Subcutaneous abdominal adipose tissue (tissue), 5 donors: ENCODE results near the gene CHRD.
"Not testable (repeated sequence)": the region's sequence is repeated elsewhere in the genome, so short reads cannot be mapped to it uniquely, and the experiment has no call there.

Experiments used
- H3K27ac ChIP-seq: one replicate; pipeline ENCODE4 v1.7.0; 2013; ENCODE audit warnings: low read depth, mild to moderate bottlenecking, inconsistent platforms, low read length, moderate library complexity
- H3K27me3 ChIP-seq, 5 donors: one replicate each; pipeline ENCODE4 v1.7.0; 2013; ENCODE audit warnings: low read length in 5 of 5, inconsistent platforms in 1 of 5; ENCODE audit not compliant: control insufficient read depth in 5 of 5, insufficient read depth in 4 of 5
- H3K36me3 ChIP-seq, 5 donors: one replicate each; pipeline ENCODE4 v1.7.0; 2013; ENCODE audit warnings: low read length in 5 of 5; ENCODE audit not compliant: control insufficient read depth in 5 of 5, insufficient read depth in 5 of 5
- H3K4me1 ChIP-seq, 5 donors: one replicate each; pipeline ENCODE4 v1.7.0; 2013; ENCODE audit warnings: low read length in 5 of 5, mild to moderate bottlenecking in 3 of 5, moderate library complexity in 1 of 5; ENCODE audit not compliant: control insufficient read depth in 5 of 5, insufficient read depth in 5 of 5
- H3K4me3 ChIP-seq, 5 donors: one replicate each; pipeline ENCODE4 v1.7.0; 2013; ENCODE audit warnings: low read length in 5 of 5, low read depth in 1 of 5
- H3K9ac ChIP-seq, 5 donors: one replicate each; pipeline ENCODE4 v1.7.0; 2013; ENCODE audit warnings: low read length in 5 of 5, mild to moderate bottlenecking in 4 of 5, moderate library complexity in 3 of 5
- H3K9me3 ChIP-seq, 5 donors: one replicate each; pipeline ENCODE4 v1.7.0; 2013; ENCODE audit warnings: low read length in 5 of 5; ENCODE audit not compliant: control insufficient read depth in 5 of 5
- donor health status: healthy.
- donor health status: healthy.
- donor health status: healthy.
- donor health status: healthy.
- donor health status: healthy.

Gene CHRD

DNA sequence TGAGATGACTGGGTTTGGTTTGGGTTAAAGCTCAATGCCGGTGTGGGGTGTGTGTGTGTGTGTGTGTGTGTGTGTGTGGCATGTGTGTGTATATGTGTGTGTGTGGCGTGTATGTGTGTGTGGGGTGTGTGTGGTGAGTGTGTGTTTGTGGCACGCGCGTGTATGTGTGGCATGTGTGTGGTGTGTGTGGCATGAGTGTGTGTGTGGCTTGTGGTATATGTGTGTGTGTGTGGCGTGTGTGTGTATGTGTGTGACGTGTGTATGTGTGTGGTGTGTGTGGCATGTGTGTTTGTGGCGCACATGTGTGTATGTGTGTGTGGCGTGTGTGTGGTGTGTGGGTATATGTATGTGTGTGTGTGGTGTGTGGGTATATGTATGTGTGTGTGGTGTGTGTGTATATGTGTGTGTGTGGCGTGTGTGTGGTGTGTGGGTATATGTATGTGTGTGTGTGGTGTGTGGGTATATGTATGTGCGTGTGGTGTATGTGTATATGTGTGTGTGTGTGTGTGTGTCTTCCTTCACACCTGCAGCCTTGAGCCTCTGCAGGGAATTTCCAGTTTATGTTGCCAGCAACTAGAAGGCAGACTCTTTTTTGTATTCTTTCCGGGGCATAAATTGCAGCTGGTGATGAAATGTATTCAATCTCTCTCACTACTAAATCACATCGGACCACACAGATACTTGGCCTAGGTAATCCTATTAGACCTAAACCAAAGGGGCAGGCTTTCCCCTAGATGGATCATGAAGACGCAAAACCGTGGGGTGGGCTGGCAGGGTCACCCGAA, 34.8 kb downstream of the CHRD start:
- Histone ChIP-seq H3K4me3 (no peak overlapping the region), H3K27me3 (no peaks in the 10 kb centered on the region), H3K9me3 (peaks cover 0 to 2% (median 0%) of the 10 kb centered on the region in 5 donors), H3K27ac (no peak overlapping the region), H3K4me1 (no peaks in the 10 kb centered on the region), H3K9ac (no peak overlapping the region), H3K36me3 (no peaks in the 10 kb centered on the region)

DNA sequence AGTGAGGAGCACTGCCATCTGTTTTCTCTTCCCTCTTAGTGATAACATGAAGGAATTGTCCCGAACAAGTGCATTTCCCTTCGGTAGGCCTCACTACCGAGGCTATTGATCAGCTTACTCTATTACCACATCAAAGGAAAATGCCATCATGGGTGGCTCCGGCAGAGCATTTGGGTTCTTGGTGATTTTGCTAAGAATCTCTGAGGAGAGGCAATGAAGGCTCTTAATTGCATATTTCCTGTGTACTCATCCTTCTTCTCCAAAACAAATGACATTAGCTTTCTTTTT, 35.3 kb downstream of the CHRD start:
- H3K36me3 ChIP-seq = no peaks in the 10 kb centered on the region
- H3K9me3 ChIP-seq = peaks cover 0 to 2% (median 0%) of the 10 kb centered on the region in 5 donors
- no peak overlapping the region for H3K4me3 ChIP-seq
- no peaks in the 10 kb centered on the region for H3K4me1 ChIP-seq
- H3K27me3 ChIP-seq = no peaks in the 10 kb centered on the region
- no peak overlapping the region for H3K9ac ChIP-seq
- no peak overlapping the region for H3K27ac ChIP-seq

DNA sequence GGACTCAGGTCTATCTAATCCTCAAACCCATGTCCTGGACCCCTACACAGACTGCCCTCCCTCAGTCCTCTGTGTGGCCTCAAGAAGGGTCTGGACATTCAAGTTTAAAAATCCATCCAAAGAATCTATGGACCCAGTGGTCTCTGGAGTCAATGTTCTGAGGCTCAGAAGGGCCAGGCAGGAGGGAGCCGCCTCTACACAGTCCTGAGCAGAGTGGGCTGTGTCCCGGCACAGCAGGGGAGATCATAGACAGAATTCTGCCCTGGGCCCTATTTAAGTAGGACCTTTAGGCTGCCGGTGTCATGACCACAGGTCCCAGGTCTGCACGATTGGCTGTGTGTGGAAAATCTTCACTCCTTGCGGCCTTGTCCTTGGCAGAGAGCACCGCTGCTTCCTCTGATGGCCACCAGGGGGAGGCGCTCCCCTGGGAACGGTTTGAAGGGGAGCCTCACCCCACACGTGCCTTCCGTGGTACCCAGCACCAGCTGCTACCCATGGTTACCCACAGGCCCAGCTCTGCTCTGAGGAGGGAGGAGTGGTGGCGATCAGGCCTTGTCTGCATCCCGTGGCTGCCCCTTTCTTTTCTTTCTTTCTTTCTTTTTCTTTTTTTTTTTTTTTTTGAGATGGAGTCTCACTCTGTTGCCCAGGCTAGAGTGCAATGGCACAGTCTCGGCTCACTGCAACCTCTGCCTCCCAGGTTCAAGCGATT, 37.9 kb downstream of the CHRD start:
- Histone ChIP-seq H3K27ac (no peak overlapping the region), H3K9me3 (peaks cover 0 to 6% (median 0%) of the 10 kb centered on the region in 5 donors), H3K36me3 (no peaks in the 10 kb centered on the region), H3K9ac (no peak overlapping the region), H3K4me1 (no peaks in the 10 kb centered on the region), H3K27me3 (no peaks in the 10 kb centered on the region), H3K4me3 (no peak overlapping the region)

DNA sequence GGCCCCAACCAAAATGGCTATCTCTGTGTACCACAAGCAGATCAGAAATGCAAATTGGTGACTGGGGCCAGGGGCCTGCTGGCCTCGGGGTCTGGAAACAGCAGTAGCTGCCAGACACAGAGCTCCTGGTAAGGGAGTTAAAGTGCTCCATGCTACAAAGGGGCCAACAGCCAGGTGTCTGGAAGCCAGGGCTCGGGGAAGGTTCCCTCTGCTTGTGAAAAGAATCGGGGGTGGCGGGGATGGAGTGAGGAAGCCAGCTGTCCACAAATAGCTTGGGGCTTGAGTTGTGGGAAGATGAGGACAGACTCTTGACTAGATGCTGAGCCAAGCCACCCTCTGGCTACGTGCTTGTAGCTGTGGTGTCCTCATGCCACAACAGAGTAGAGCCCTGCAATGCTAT, 39.3 kb downstream of the CHRD start:
- H3K9ac ChIP-seq = no peak overlapping the region

DNA sequence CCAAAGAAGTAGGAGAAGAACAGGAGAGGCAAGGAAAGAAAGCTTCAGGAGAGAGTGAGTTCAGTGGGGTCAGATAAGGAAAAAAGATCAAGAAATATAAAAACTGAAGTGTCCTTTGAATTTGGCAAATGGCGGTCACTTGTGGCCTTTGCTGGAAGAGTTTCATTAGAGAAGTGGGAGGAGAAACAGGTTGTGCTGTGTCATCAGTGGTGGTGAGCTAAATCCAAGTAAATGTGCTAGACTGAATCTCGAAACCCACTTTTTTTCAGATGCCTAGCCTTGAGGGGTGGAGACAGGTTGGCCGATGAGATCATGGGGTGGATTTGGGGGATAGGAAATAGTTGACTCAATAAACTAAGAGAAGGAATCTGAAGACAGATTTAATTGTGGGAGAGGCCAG, 43.7 kb downstream of the CHRD start:
- Histone ChIP-seq H3K9me3 (peaks cover 0 to 6% (median 0%) of the 10 kb centered on the region in 5 donors), H3K27me3 (no peaks in the 10 kb centered on the region), H3K4me1 (no peaks in the 10 kb centered on the region), H3K27ac (no peak overlapping the region), H3K4me3 (no peak overlapping the region), H3K9ac (no peak overlapping the region), H3K36me3 (no peaks in the 10 kb centered on the region)

More for the DNA sequence above, 39.3 kb downstream of the CHRD start:
- no peaks in the 10 kb centered on the region for H3K36me3 ChIP-seq
- no peak overlapping the region for H3K27ac ChIP-seq
- H3K27me3 ChIP-seq = no peaks in the 10 kb centered on the region
- H3K4me3 ChIP-seq = no peak overlapping the region
- H3K9me3 ChIP-seq = peaks cover 0 to 6% (median 0%) of the 10 kb centered on the region in 5 donors
- H3K4me1 ChIP-seq = no peaks in the 10 kb centered on the region

DNA sequence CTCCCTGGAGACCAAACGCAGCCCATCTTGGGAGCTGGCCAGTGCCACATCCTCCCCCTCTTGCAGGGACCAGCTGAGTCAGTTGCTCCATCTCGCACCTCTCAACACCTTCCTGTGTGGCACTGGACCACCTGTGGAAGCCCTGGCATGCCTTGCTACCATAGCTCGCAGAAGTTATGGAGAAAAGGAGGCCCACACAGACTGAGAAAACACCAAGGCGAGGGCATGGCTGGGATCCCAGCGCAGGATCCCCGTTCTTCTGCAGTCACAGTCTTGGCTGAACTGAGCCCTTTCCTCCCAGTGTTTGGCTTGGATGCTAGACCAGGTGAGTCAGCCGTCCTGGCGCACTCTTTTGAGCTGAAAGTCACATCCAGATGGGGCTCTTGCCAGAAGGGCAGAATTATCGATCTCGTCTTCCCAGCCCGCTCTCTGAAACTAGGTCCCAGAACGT, 46.9 kb downstream of the CHRD start:
- no peak overlapping the region for H3K27ac ChIP-seq
- H3K4me3 ChIP-seq = no peak overlapping the region
- H3K27me3 ChIP-seq = no peaks in the 10 kb centered on the region
- no peaks in the 10 kb centered on the region for H3K36me3 ChIP-seq
- H3K9ac ChIP-seq = no peak overlapping the region
- H3K4me1 ChIP-seq = no peaks in the 10 kb centered on the region
- H3K9me3 ChIP-seq = peaks cover 0 to 6% (median 0%) of the 10 kb centered on the region in 5 donors

DNA sequence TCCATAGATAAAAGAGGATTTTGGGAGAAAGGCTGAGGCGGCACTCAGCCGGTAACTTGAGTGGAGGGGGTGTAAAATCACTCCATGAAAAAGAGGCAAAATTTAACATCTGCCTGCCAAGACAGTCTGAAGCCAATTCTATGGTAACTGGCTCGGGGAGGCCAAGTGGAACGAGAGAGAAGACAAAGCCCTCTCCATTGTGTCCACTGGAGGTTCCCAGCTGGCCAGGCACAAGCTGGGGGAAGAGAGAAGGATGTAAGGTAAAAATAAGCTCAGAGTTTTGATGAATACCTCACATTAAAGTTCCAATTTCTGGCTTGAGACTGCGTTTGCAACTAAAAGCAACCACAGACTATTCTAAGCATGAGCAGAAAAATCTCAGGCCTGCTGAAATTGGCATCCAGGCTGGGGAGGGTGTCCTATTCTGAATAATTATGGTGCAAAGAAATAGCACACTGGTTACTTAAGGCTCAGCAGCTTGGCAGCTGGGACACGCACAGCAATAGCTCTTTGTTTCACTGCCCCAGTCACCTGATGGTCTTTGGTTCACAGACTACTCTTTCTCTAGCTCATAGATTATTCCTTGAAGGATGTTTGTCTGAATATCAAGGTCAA, 48.8 kb downstream of the CHRD start:
- no peaks in the 10 kb centered on the region for H3K36me3 ChIP-seq
- no peaks in the 10 kb centered on the region for H3K27me3 ChIP-seq
- no peaks in the 10 kb centered on the region for H3K9me3 ChIP-seq
- no peak overlapping the region for H3K4me3 ChIP-seq
- H3K9ac ChIP-seq = no peak overlapping the region
- no peaks in the 10 kb centered on the region for H3K4me1 ChIP-seq
- H3K27ac ChIP-seq = no peak overlapping the region

DNA sequence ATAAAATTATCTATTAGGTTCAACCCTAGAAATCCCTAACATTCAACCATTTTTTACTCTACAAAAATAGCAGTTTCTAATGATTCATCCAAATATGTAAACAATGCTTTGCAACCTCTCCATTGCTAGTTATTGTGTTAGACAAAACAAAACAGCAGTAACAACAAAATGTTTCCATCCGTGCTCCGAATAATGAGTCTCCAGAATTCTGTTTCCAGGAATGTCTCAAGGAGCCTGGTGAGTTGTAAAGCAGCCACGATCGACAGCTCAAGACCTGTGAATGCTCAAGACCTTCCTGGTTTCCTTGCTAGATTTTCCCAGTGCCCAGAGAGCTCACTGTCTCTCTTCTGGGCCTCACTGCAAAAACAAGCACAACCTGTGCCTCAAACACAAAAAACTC, 49.9 kb downstream of the CHRD start:
- H3K27me3 ChIP-seq = no peaks in the 10 kb centered on the region
- H3K9me3 ChIP-seq = no peaks in the 10 kb centered on the region
- H3K36me3 ChIP-seq = no peaks in the 10 kb centered on the region
- no peaks in the 10 kb centered on the region for H3K4me1 ChIP-seq
- H3K9ac ChIP-seq = no peak overlapping the region
- H3K27ac ChIP-seq = no peak overlapping the region
- H3K4me3 ChIP-seq = no peak overlapping the region

DNA sequence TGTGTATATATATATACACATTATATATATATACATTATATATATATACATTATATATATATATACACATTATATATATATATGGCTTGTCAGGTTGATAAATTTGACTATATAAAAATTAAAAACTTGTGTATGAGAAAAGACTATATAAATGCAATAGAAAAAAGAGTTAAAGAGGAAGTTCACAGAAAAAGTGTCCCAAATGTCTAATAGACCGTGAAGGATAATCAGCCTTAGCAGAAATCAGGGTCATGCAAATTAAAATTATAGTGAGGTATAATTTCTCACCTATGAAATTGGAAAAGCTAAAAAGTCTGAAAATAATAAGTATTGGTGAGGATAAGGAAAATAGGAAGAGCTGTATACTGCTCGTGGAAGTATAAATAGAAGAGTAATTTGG, 51.1 kb downstream of the CHRD start:
- Histone ChIP-seq H3K9me3 (no peaks in the 10 kb centered on the region), H3K9ac (no peak overlapping the region), H3K27me3 (no peaks in the 10 kb centered on the region), H3K4me1 (no peaks in the 10 kb centered on the region), H3K36me3 (no peaks in the 10 kb centered on the region), H3K27ac (no peak overlapping the region), H3K4me3 (no peak overlapping the region)

DNA sequence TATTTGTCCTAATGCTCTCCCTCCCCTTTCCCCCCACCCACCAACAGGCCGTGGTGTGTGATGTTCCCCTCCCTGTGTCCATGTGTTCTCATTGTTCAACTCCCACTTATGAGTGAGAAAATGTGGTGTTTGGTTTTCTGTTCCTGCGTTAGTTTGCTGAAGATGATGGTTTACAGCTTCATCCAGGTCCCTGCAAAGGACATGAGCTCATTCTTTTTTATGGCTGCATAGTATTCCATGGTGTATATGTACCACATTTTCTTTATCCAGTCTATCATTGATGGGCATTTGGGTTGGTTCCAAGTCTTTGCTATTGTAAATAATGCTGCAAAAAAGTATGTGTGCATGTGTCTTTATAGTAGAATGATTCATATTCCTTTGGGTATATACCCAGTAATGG, 53.3 kb downstream of the CHRD start:
- not testable (repeated sequence) for H3K9me3 ChIP-seq, H3K4me1 ChIP-seq, H3K36me3 ChIP-seq, H3K9ac ChIP-seq, H3K27ac ChIP-seq, H3K27me3 ChIP-seq, H3K4me3 ChIP-seq
